ENCODE results near the gene ARMH2. TPM values are rescaled to one million over a fixed set of nuclear protein-coding genes. Genes with fewer than 3 reads are reported as not detected.

ARMH2 gene
- total RNA-seq, 1 donor from 2014 or later = not detected

DNA sequence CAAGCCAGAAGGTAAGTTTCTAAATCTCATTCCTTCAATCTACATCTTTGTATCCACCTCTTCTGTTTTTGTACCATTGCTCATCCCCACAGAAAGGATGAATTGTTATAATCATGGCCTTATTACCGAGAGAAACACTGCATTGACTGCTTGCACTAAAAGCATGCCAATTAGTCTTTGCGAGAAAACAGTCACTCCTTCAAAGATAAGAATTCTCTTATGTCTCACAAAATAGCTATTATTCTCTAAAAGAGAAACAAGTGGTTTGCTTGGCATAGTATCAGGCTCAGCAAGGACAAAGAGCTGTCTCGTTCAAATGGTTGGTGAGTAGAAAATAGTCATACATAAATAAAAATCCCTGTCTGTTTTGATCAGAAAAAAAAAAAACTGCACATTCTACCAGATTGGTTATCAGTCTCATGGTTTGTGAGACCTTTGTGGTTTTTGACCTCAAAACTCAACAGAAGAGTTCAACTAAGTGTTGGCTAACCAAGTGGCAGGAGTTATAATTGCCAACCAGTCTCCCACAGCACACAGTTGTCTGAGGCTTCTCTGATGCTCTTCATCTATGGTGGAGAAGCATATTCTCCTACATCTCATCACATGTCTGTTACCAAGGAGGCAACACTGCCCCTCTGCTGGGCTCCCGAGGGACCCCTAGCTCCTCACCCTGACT, 35.1 kb upstream of the ARMH2 start:
- peaks cover 0 to 7% (median 0%) of the 10 kb centered on the region in 3 donors for H3K4me1 ChIP-seq (ENCODE audit: control insufficient read depth in 3 of 3, insufficient read depth in 3 of 3, low read length in 3 of 3)
- H3K4me3 ChIP-seq (ENCODE audit: low read length in 3 of 3) = no peak overlapping the region
- no peak overlapping the region for H3K27ac ChIP-seq (ENCODE audit: low read depth, low read length)
- H3K27me3 ChIP-seq (ENCODE audit: control insufficient read depth in 3 of 3, insufficient read depth in 3 of 3, low read length in 3 of 3) = no peaks in the 10 kb centered on the region
- H3K9me3 ChIP-seq (ENCODE audit: control insufficient read depth in 3 of 3, low read length in 3 of 3) = no peaks in the 10 kb centered on the region
- H3K9ac ChIP-seq (ENCODE audit: low read depth in 1 of 3, low read length in 3 of 3) = no peak overlapping the region
- H3K36me3 ChIP-seq (ENCODE audit: control insufficient read depth in 3 of 3, insufficient read depth in 3 of 3, low read length in 3 of 3) = peaks cover 10 to 26% (median 10%) of the 10 kb centered on the region in 3 donors

DNA sequence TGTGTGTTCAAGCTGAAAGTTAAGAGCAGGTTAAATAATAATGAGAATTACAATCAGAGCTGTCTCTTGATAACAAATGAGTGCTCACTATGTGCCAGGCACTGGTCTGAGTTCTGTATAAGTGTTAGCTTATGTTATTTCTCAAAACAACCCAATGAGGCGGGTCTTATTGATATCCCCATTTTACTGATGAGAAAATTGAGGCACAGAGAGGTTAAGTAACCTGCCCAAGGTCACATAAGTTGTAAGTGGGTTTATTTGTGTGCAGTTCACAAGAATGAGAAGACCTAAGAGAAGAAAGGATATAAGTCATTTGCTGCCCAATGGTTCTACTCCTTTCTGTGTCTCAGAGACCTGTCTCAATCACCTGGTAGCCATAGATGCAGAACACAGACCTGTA, 34.1 kb upstream of the ARMH2 start:
- H3K27ac ChIP-seq (ENCODE audit: low read depth, low read length) = no peak overlapping the region
- peaks cover 0 to 7% (median 0%) of the 10 kb centered on the region in 3 donors for H3K4me1 ChIP-seq (ENCODE audit: control insufficient read depth in 3 of 3, insufficient read depth in 3 of 3, low read length in 3 of 3)
- no peak overlapping the region for H3K9ac ChIP-seq (ENCODE audit: low read depth in 1 of 3, low read length in 3 of 3)
- no peaks in the 10 kb centered on the region for H3K9me3 ChIP-seq (ENCODE audit: control insufficient read depth in 3 of 3, low read length in 3 of 3)
- H3K4me3 ChIP-seq (ENCODE audit: low read length in 3 of 3) = no peak overlapping the region
- peaks cover 12 to 27% (median 13%) of the 10 kb centered on the region in 3 donors for H3K36me3 ChIP-seq (ENCODE audit: control insufficient read depth in 3 of 3, insufficient read depth in 3 of 3, low read length in 3 of 3)
- no peaks in the 10 kb centered on the region for H3K27me3 ChIP-seq (ENCODE audit: control insufficient read depth in 3 of 3, insufficient read depth in 3 of 3, low read length in 3 of 3)

DNA sequence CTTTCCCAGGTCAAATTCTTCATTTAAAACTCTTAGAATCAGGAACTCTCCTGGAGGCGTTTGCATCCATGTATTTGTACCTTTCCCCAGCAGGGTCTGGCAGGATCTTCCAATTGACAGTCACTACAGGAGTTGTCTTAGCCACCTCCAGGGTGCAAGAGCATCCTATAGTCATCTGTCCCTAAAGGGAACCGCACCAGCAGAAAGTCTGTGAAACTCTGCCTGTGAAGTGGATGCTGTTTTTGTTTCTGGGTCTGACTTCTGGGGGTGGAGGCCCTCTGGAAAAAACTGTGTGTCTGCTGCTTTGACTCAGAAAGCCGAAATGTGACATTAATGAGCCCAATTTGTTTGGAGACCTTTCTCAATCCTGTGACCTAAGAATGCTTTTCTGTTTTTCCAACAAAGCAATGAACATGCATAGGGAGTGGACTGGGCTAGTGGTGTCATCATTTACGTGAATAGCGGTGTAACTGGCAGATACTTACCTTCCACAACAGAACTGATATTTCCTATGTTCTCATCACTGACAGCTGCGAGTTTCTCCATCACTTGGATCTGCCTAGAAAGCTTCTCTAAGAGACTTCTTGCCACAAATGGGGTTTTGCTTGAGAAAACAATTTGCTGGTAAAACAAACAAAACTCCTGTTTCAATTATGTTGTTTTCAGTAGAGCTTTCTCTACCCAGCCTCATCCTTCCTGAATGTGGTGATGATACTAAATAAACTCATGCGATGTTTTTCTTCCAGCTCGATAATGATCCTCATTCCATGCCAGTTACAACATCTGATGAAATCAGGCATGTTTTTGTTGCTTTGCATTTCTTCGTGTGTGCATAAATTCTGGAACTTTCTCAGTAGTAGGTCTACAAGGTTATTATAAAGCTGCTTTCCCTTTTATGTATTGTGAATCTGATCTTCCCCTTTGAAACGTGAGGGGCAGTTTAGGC, 33.3 kb upstream of the ARMH2 start:
- H3K4me1 ChIP-seq (ENCODE audit: control insufficient read depth in 3 of 3, insufficient read depth in 3 of 3, low read length in 3 of 3) = peaks cover 0 to 7% (median 0%) of the 10 kb centered on the region in 3 donors
- H3K36me3 ChIP-seq (ENCODE audit: control insufficient read depth in 3 of 3, insufficient read depth in 3 of 3, low read length in 3 of 3) = peaks cover 18 to 35% (median 19%) of the 10 kb centered on the region in 3 donors
- H3K9me3 ChIP-seq (ENCODE audit: control insufficient read depth in 3 of 3, low read length in 3 of 3) = no peaks in the 10 kb centered on the region
- H3K9ac ChIP-seq (ENCODE audit: low read depth in 1 of 3, low read length in 3 of 3) = no peak overlapping the region
- no peak overlapping the region for H3K27ac ChIP-seq (ENCODE audit: low read depth, low read length)
- no peaks in the 10 kb centered on the region for H3K27me3 ChIP-seq (ENCODE audit: control insufficient read depth in 3 of 3, insufficient read depth in 3 of 3, low read length in 3 of 3)
- no peak overlapping the region for H3K4me3 ChIP-seq (ENCODE audit: low read length in 3 of 3)

DNA sequence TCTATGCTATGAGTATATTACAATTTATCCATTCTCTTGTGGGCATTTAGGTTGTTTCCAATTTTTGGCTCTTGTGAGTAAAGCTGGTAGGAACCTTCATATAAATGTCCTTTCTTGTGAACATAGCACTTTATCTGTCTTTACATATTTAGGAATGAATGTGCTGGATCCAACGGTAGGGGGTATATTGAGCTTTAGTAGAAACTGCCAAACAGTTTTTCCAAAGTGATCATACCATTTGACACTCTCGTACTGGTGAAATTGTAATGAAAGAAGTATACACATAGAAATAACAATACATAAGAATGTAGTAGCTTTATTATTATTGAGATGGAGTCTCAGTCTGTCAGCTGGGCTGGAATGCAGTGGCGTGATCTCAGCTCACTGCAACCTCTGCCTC, 30.9 kb upstream of the ARMH2 start:
- H3K4me1 ChIP-seq (ENCODE audit: control insufficient read depth in 3 of 3, insufficient read depth in 3 of 3, low read length in 3 of 3) = no peaks in the 10 kb centered on the region
- no peak overlapping the region for H3K27ac ChIP-seq (ENCODE audit: low read depth, low read length)
- peaks cover 21 to 44% (median 25%) of the 10 kb centered on the region in 3 donors for H3K36me3 ChIP-seq (ENCODE audit: control insufficient read depth in 3 of 3, insufficient read depth in 3 of 3, low read length in 3 of 3)
- no peaks in the 10 kb centered on the region for H3K9me3 ChIP-seq (ENCODE audit: control insufficient read depth in 3 of 3, low read length in 3 of 3)
- no peaks in the 10 kb centered on the region for H3K27me3 ChIP-seq (ENCODE audit: control insufficient read depth in 3 of 3, insufficient read depth in 3 of 3, low read length in 3 of 3)
- no peak overlapping the region for H3K9ac ChIP-seq (ENCODE audit: low read depth in 1 of 3, low read length in 3 of 3)
- H3K4me3 ChIP-seq (ENCODE audit: low read length in 3 of 3) = no peak overlapping the region

DNA sequence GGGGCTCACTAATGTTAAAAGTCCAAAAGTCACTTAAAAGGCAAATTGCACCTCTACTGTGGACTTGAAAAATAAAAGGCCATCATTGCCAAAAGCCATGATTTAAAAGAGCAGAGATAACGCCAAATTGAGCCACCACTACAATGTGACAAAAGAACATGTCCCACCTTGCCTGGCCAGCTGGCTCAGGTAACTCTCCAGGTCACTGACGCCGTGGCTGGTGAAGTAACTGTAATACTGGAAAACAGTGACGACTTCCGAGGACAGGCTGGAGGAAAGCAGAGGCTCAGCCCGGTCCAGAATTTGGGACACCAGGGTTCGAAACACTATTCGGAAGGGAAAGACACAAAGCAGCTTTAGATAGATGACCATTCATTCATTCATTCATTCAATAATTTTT, 29.3 kb upstream of the ARMH2 start:
- peaks cover 27 to 50% (median 27%) of the 10 kb centered on the region in 3 donors for H3K36me3 ChIP-seq (ENCODE audit: control insufficient read depth in 3 of 3, insufficient read depth in 3 of 3, low read length in 3 of 3)
- H3K9me3 ChIP-seq (ENCODE audit: control insufficient read depth in 3 of 3, low read length in 3 of 3) = no peaks in the 10 kb centered on the region

DNA sequence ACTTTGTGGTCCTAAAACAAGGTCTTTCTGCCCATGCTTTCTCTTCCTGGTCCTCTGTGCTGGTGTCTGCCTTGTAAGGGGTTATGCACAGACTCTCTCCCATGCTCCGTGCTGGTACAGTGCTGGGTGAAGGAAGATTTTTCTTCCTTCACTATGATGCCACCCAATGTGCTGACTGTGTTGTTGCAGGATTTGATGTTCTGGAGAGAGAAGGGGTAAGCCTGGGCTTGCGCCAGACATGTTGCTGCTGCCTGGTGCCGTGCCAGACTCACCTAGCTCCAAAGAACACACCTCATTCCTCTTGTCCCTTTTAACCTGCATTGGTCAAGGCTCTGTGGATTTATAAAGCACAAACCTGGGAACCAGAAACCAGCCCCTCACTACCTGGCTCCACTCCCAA, 28.4 kb upstream of the ARMH2 start:
- no peaks in the 10 kb centered on the region for H3K9me3 ChIP-seq (ENCODE audit: control insufficient read depth in 3 of 3, low read length in 3 of 3)
- no peak overlapping the region for H3K9ac ChIP-seq (ENCODE audit: low read depth in 1 of 3, low read length in 3 of 3)
- peaks cover 26 to 47% (median 30%) of the 10 kb centered on the region in 3 donors for H3K36me3 ChIP-seq (ENCODE audit: control insufficient read depth in 3 of 3, insufficient read depth in 3 of 3, low read length in 3 of 3)
- no peaks in the 10 kb centered on the region for H3K27me3 ChIP-seq (ENCODE audit: control insufficient read depth in 3 of 3, insufficient read depth in 3 of 3, low read length in 3 of 3)
- no peaks in the 10 kb centered on the region for H3K4me1 ChIP-seq (ENCODE audit: control insufficient read depth in 3 of 3, insufficient read depth in 3 of 3, low read length in 3 of 3)
- H3K27ac ChIP-seq (ENCODE audit: low read depth, low read length) = no peak overlapping the region
- no peak overlapping the region for H3K4me3 ChIP-seq (ENCODE audit: low read length in 3 of 3)

More for the DNA sequence above, 29.3 kb upstream of the ARMH2 start:
- H3K27me3 ChIP-seq (ENCODE audit: control insufficient read depth in 3 of 3, insufficient read depth in 3 of 3, low read length in 3 of 3) = no peaks in the 10 kb centered on the region
- no peak overlapping the region for H3K27ac ChIP-seq (ENCODE audit: low read depth, low read length)
- H3K9ac ChIP-seq (ENCODE audit: low read depth in 1 of 3, low read length in 3 of 3) = no peak overlapping the region
- H3K4me1 ChIP-seq (ENCODE audit: control insufficient read depth in 3 of 3, insufficient read depth in 3 of 3, low read length in 3 of 3) = no peaks in the 10 kb centered on the region
- no peak overlapping the region for H3K4me3 ChIP-seq (ENCODE audit: low read length in 3 of 3)

DNA sequence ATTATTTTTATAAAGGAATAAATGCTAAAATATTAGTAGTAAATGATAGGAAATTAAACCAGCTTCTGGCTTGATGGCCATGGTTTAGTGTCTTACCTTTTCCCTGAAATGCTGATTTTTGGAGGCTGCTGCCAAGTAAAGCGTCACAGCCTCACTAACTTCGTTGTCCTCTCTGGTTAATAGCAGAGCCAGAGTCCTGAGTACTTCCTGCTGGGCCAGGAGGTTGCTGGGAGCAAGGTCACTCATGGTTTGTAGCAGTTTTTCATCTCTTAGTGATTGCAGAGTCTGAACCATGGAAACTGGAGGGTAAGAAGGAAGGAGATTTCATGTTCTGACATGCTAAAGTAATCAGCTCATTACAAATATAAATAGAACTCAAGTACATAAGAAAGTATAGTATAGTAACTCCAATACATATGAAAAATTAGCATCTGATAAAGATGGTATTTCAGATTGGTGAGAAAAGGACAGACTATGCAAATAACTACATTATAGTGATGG, 26.5 kb upstream of the ARMH2 start:
- no peak overlapping the region for H3K4me3 ChIP-seq (ENCODE audit: low read length in 3 of 3)
- H3K27ac ChIP-seq (ENCODE audit: low read depth, low read length) = no peak overlapping the region
- H3K36me3 ChIP-seq (ENCODE audit: control insufficient read depth in 3 of 3, insufficient read depth in 3 of 3, low read length in 3 of 3) = peaks cover 20 to 40% (median 26%) of the 10 kb centered on the region in 3 donors
- no peaks in the 10 kb centered on the region for H3K27me3 ChIP-seq (ENCODE audit: control insufficient read depth in 3 of 3, insufficient read depth in 3 of 3, low read length in 3 of 3)
- no peaks in the 10 kb centered on the region for H3K4me1 ChIP-seq (ENCODE audit: control insufficient read depth in 3 of 3, insufficient read depth in 3 of 3, low read length in 3 of 3)
- no peak overlapping the region for H3K9ac ChIP-seq (ENCODE audit: low read depth in 1 of 3, low read length in 3 of 3)
- H3K9me3 ChIP-seq (ENCODE audit: control insufficient read depth in 3 of 3, low read length in 3 of 3) = no peaks in the 10 kb centered on the region

DNA sequence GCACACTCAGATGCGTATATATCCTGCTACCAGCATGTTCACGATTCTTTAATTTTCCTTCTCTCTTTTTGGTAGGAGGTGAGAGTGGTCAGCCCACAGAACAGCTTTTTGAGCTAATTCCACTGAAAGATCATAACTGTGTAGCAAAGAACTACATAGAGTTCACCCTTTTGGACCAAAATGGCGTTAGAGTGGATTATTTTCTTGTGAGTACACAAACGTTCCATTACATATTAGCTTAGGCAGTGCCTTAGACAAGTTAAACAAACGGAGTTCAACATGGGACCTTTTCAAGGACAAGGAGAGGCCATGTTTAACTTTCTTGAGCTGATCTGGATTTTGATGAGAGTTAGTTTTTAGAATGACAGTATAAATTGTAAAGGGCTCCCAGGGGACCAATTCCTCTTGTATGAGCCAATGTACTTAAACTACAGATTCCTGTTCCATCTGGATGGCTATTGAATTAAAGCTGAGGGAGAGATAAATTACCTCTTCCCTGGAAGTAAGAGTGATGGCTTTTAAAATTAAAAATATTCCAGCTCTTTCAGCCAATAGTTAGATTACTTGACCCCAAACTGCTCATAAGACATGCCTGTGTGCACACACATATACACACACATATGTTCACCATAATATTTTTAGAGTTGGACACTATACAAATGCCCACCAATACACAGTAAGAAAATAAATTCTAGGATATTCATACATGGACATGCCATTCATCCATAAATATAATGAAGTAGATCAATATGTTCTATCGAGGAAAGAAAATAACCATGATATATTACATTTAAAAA, 25.6 kb upstream of the ARMH2 start:
- H3K27me3 ChIP-seq (ENCODE audit: control insufficient read depth in 3 of 3, insufficient read depth in 3 of 3, low read length in 3 of 3) = no peaks in the 10 kb centered on the region
- H3K9me3 ChIP-seq (ENCODE audit: control insufficient read depth in 3 of 3, low read length in 3 of 3) = no peaks in the 10 kb centered on the region
- H3K27ac ChIP-seq (ENCODE audit: low read depth, low read length) = no peak overlapping the region
- no peak overlapping the region for H3K9ac ChIP-seq (ENCODE audit: low read depth in 1 of 3, low read length in 3 of 3)
- no peaks in the 10 kb centered on the region for H3K4me1 ChIP-seq (ENCODE audit: control insufficient read depth in 3 of 3, insufficient read depth in 3 of 3, low read length in 3 of 3)
- peaks cover 20 to 35% (median 26%) of the 10 kb centered on the region in 3 donors for H3K36me3 ChIP-seq (ENCODE audit: control insufficient read depth in 3 of 3, insufficient read depth in 3 of 3, low read length in 3 of 3)
- no peak overlapping the region for H3K4me3 ChIP-seq (ENCODE audit: low read length in 3 of 3)

DNA sequence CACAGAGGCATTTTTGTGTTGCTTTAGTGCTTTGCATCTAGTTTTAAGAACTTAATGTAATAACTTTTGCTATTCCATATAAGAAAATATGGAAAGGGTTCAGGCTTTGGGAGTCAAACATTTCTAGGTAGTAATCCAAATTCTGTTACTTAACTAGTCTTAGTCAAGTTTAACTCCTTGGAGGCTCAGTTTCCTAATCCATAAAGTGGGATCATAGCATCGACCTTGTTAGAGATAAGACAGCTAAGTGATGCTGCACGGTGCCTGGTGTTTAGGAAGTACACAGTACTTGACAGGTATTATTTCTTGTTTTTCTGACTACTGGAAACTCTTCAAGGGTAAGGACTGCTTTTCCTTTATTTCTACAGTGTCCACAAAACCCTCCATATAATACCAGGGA, 24.5 kb upstream of the ARMH2 start:
- Histone ChIP-seq H3K9ac (ENCODE audit: low read depth in 1 of 3, low read length in 3 of 3) (no peak overlapping the region), H3K27me3 (ENCODE audit: control insufficient read depth in 3 of 3, insufficient read depth in 3 of 3, low read length in 3 of 3) (no peaks in the 10 kb centered on the region), H3K4me3 (ENCODE audit: low read length in 3 of 3) (no peak overlapping the region), H3K9me3 (ENCODE audit: control insufficient read depth in 3 of 3, low read length in 3 of 3) (no peaks in the 10 kb centered on the region), H3K36me3 (ENCODE audit: control insufficient read depth in 3 of 3, insufficient read depth in 3 of 3, low read length in 3 of 3) (peaks cover 20 to 37% (median 26%) of the 10 kb centered on the region in 3 donors), H3K27ac (ENCODE audit: low read depth, low read length) (no peak overlapping the region), H3K4me1 (ENCODE audit: control insufficient read depth in 3 of 3, insufficient read depth in 3 of 3, low read length in 3 of 3) (no peaks in the 10 kb centered on the region)

Measured in skeletal muscle tissue (tissue), 4 donors.